Hepatic stellate cell (primary cell): ENCODE data around the gene SLC35E3.

Experiments used
- DNase-seq: peaks from one replicate; pipeline ENCODE4 v3.0.0; 2011; ENCODE audit warnings: low spot score

SLC35E3 gene

GRCh38 chr12:68771223-68771925 is 25.4 kb downstream of the SLC35E3 start:
- DNase-seq = no peak

GRCh38 chr12:68772714-68773113 is 26.7 kb downstream of the SLC35E3 start:
- no peak for DNase-seq

DNA sequence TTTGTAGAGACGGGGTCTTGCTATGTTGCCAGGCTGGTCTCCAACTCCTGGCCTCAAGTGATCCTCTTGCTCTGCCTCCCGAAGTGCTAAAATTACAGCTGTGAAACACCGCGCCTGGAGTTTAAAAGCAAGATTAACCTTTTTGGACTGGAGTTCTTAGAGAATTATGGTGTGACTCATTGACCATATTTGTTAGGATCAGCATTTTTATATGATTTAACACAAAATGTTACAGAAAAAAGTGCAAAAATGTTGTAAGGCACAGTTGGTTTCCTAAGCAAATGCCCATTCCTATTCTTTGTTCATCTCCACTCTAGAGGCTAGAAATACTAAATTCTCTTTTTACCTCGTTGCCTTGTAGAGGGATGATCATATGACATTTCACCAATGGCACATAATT is 27.6 kb downstream of the SLC35E3 start:
- no peak for DNase-seq

- DNase-seq = no peak
Observed at GRCh38 chr12:68775121-68775630, 29.2 kb downstream of the SLC35E3 start.

- DNase-seq = no peak
Observed at GRCh38 chr12:68776976-68777610, 31.1 kb downstream of the SLC35E3 start.

GRCh38 chr12:68779280-68779679 is 33.3 kb downstream of the SLC35E3 start:
- no peak for DNase-seq

DNA sequence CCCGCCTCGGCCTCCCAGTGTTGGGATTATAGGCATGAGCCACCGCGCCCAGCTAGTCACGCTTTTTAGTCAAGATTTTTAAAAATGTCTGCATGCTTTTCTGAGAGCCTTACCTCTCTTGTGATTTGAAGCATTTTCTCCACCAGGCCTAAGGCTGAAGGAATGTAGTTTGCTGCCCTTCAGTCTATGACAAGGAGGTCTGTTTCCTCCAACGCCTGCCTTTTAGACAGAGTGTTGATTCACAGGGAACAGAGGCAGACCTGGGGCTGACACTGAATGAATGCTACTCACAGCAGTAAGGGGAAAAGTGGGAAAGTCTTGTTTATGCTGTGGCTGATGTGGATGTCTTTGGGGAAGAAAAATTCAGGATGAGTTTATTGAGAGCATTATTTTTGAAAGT is 34.8 kb downstream of the SLC35E3 start:
- DNase-seq = no peak

GRCh38 chr12:68781728-68782127 is 35.8 kb downstream of the SLC35E3 start:
- no peak for DNase-seq

- no peak for DNase-seq
Observed at GRCh38 chr12:68784015-68784414, 38.0 kb downstream of the SLC35E3 start.

- DNase-seq = no peak
Observed at GRCh38 chr12:68785358-68785757, 39.4 kb downstream of the SLC35E3 start.

- no peak for DNase-seq
Observed at GRCh38 chr12:68785823-68786222, 39.8 kb downstream of the SLC35E3 start.

GRCh38 chr12:68786929-68787328 is 41.0 kb downstream of the SLC35E3 start:
- no peak for DNase-seq

- DNase-seq = no peak
Observed at GRCh38 chr12:68788554-68789143, 42.7 kb downstream of the SLC35E3 start.

DNA sequence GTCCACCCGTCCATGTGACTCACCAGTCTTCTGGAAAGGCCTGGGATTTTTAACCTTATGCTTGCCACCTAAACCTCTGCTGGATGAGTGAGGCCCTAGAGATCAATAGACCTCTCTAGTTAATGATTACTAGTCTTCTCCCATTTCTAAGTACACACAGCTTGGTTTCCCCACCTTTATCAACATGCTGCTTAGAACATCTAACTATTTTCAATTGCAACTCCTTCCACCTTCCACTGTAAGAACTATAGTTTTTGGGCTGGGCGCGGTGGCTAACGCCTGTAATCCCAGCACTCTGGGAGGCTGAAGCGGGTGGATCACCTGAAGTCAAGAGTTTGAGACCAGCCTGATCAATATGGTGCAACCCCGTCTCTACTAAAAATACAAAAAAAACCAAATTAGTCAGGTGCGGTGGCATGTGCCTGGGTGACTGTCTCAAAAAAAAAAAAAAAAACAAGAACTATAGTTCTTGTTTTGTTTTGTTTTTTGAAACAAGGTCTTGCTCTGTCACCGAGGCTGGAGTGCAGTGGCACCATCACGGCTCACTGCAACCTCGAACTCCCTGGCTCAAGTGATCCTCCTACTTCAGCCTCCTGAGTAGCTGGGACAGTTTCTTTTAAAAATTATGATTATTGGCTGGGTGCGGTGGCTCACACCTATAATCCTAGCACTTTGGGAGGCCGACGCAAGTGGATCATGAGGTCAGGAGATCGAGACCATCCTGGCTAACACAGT is 43.3 kb downstream of the SLC35E3 start:
- no peak for DNase-seq

GRCh38 chr12:68790081-68790951 is 44.3 kb downstream of the SLC35E3 start:
- no peak for DNase-seq

- DNase-seq = no peak
Observed at GRCh38 chr12:68790952-68791234, 44.9 kb downstream of the SLC35E3 start.

DNA sequence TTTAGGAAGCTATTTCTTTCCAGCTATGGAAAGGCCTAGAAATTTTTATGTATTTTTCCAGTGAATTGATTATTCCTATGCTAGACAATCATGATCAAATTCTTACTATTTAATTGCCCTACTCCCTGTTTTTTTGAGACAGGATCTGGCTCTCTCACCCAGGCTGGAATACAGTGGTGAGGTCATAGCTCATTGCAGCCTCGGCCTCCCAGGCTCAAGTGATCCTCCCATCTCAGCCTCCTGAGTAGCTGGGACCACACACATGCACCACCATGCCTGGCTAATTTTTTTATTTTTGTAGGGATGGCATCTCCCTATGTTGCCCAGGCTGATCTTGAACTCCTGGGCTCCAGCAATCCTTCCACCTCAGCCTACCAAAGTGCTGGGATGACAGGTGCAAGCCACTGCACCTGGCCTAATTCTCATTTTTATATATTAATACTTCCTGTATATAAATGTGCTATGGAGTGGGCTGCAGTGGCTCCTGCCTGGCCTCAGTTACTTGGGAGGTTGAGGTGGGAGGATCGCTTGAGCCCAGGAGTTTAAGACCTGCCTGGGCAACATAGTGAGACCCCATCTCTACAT is 46.0 kb downstream of the SLC35E3 start:
- no peak for DNase-seq

DNA sequence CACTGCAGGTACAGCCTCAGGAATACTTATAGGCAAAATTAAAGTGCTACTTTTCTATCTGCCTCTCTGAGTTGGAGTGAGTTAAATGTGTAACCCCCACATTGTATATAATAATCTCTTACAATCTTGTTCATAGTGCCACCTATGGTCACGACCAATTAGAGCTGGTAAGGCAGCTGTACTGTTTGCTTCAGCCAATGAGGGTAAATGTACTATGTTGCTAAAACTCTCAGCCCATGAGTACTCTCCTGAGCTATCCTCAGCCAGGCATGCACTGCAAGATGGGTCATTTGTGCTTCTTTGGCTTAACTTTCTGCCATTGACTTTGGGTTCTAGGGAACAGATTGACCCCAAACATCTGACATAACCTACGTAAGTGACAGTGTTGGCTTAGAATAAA is 47.0 kb downstream of the SLC35E3 start:
- DNase-seq = peak; percentile 70

- DNase-seq = no peak
Observed at GRCh38 chr12:68793436-68793835, 47.5 kb downstream of the SLC35E3 start.

DNA sequence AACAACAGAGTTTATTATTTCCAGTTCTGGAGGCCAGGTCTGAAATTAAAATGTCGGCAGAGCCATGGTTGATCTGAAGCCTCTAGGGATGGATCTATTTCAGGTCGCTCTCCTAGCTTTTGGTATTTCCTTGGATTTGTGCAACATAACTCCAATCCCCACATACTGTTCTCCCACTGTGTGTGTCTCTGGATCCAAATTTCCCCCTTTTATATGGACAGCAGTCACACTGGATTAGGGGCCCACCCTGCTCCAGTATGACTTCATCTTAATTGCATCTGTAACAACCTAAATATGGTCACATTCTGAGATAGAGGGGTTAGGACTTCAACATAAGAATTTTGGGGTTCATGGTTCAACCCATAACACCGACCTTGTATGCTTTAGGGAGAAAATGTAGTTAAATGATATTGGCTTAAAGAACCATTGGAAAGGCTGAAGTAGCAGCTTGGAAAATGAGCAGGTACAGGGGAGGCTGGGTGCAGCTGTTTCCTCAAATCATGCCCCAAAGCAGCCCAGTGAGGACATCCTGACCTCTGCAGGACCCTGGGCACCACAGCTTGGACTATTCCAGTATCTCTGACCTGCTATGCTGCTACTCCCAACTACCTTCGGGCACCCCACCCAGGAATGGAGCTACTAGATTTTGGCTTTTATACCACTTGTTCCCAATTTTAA is 48.1 kb downstream of the SLC35E3 start:
- DNase-seq = no peak
